ENCODE results near the gene AEBP1. TPM values are rescaled to one million over a fixed set of nuclear protein-coding genes. Genes with fewer than 3 reads are reported as not detected.

The AEBP1 gene
- total and polyA plus RNA-seq, 8 donors: 14.6 to 179 (median 41.2) TPM

DNA sequence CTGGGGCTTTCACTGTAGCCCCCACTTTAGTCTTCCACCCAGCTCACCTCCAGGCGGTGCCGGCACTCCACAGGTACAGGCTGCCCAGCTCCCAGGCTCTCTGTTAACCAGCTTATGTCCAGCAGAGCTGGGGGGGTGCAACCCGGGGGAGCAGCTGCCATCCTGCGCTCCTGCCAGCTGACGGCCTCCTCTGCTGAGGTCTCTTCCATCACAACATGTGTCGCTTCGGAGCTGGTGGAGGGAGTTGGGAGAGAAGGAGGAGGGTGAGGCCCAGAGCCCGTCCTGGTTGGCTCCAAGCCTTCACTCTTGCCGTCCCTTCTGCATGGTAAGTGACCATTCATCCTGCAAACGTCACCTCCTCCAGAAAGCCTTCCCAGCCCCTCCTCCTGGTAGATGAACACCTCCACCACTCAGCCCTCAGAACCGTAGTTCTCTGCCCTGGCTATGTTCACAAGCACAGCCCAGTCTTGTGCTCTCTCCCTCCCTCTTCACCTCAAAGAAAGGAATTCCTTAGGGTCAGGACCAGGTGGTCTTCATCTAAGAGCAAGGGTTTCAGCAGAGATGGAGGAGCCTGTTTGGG, 23.4 kb upstream of the AEBP1 start:
- 64 to 76% (median 72%) methylated on average over 11 of the region's 11 CpGs for WGBS, 5 donors
- no peak for DNase-seq
- H3K4me3 ChIP-seq: peak overlapping the region in 2 of 4 donors; percentile 70 to 71
- peaks cover 45 to 50% (median 50%) of the 10 kb centered on the region in 4 donors for H3K36me3 ChIP-seq
- intact Hi-C loops (cut with DNase I; ENCODE audit: low total_unique reads): no loop called here
- no peak for TF ChIP-seq POLR2AphosphoS5 (IDR thresholded peaks at IDR 0.05)
- H3K27me3 ChIP-seq: no peaks in the 10 kb centered on the region
- H3K9me3 ChIP-seq: no peaks in the 10 kb centered on the region
- H3K27ac ChIP-seq: peak overlapping the region in 4 of 5 donors; percentile 89 to 97 (median 94)
- H3K4me1 ChIP-seq: peaks cover 7 to 64% (median 51%) of the 10 kb centered on the region in 4 donors

DNA sequence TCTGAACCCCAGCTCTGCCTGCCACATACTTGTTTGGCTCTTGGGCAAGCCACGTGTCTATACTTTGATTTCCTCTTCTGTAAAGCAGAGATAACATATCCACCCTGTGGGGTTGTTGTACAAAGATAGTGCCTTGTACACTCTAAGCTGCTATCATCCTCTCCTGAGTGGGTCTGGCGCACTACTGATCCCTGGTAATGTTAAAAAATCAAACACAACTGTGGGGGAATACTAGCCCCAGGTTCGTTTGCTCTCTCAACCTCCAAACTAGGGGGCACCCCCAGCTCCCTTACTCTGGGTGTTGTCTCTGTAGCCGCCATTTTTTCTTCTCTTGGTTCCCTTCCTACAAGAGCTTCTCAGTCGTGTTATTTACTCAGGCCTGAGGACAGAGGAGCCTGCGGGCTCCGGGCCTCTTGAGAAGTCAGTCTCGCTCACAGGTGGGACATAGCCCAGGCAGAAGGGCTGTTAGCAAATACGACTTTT, 22.8 kb upstream of the AEBP1 start:
- Histone ChIP-seq H3K9me3 (no peaks in the 10 kb centered on the region), H3K36me3 (peaks cover 39 to 45% (median 44%) of the 10 kb centered on the region in 4 donors), H3K27me3 (no peaks in the 10 kb centered on the region), H3K4me3 (peak overlapping the region; percentile 63 to 76 (median 70)), H3K27ac (peak overlapping the region; percentile 69 to 97 (median 94)), H3K4me1 (peaks cover 7 to 59% (median 47%) of the 10 kb centered on the region in 4 donors)
- intact Hi-C loops (cut with DNase I; ENCODE audit: low total_unique reads): no loop called here
- TF ChIP-seq EP300 (IDR thresholded peaks at IDR 0.05): no peak
- TF ChIP-seq, protein P1, sequence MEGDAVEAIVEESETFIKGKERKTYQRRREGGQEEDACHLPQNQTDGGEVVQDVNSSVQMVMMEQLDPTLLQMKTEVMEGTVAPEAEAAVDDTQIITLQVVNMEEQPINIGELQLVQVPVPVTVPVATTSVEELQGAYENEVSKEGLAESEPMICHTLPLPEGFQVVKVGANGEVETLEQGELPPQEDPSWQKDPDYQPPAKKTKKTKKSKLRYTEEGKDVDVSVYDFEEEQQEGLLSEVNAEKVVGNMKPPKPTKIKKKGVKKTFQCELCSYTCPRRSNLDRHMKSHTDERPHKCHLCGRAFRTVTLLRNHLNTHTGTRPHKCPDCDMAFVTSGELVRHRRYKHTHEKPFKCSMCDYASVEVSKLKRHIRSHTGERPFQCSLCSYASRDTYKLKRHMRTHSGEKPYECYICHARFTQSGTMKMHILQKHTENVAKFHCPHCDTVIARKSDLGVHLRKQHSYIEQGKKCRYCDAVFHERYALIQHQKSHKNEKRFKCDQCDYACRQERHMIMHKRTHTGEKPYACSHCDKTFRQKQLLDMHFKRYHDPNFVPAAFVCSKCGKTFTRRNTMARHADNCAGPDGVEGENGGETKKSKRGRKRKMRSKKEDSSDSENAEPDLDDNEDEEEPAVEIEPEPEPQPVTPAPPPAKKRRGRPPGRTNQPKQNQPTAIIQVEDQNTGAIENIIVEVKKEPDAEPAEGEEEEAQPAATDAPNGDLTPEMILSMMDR (IDR thresholded peaks at IDR 0.05): no peak
- no peak for TF ChIP-seq POLR2AphosphoS5 (IDR thresholded peaks at IDR 0.05)
- no peak for TF ChIP-seq POLR2A (IDR thresholded peaks at IDR 0.05)
- 16 to 40% (median 28%) methylated on average over 9 of the region's 9 CpGs for WGBS, 5 donors
- DNase-seq: no peak

DNA sequence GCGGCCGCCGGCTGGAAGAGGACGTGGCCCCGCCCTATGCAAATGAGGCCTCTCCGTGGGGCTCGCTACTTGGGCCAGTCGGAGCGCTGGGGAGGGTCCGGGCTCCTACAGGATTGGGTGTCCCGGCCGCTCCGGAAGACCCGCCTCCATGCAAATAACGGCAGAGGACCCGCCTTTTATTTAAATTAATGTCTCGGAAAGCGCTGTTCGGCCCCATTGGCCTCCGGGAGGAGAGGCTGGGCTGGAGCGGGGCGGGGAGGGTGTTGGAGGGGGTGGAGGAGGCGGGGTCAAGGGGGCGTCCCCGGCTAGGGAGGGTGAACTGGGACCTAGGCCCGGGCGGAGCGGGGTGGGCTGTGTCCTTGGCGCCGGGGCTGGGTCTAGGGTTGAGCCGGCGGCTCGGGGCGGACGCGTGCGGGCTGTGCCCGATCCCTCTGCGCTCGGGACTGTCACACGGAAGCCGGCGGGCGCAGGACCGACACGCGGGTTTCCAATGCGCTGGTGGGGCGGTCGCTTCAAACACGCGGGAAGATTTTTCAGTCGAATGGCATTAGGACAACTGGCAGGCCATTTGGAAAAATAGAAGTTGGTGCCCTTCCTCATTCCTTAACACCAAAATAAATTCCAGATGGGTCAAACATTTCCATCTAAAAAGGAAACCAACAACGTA, 21.5 kb upstream of the AEBP1 start:
- DNase-seq: peak; percentile 99
- Histone ChIP-seq H3K4me1 (peaks cover 7 to 53% (median 37%) of the 10 kb centered on the region in 4 donors), H3K27ac (peak overlapping the region; percentile 89 to 97 (median 94)), H3K27me3 (no peaks in the 10 kb centered on the region), H3K9me3 (no peaks in the 10 kb centered on the region), H3K4me3 (peak overlapping the region; percentile 63 to 76 (median 70)), H3K36me3 (peaks cover 29 to 31% (median 31%) of the 10 kb centered on the region in 4 donors)
- 0% methylated on average over 21 to 54 of the region's 54 CpGs for WGBS, 5 donors
- intact Hi-C loops (cut with DNase I; ENCODE audit: low total_unique reads): no loop called here
- TF ChIP-seq POLR2A (IDR thresholded peaks at IDR 0.05) (no peak), POLR2AphosphoS5 (IDR thresholded peaks at IDR 0.05) (peak in 2 of 3 donors; percentile 75 to 78), EP300 (IDR thresholded peaks at IDR 0.05) (no peak)
- TF ChIP-seq, protein P1 (IDR thresholded peaks at IDR 0.05): no peak

DNA sequence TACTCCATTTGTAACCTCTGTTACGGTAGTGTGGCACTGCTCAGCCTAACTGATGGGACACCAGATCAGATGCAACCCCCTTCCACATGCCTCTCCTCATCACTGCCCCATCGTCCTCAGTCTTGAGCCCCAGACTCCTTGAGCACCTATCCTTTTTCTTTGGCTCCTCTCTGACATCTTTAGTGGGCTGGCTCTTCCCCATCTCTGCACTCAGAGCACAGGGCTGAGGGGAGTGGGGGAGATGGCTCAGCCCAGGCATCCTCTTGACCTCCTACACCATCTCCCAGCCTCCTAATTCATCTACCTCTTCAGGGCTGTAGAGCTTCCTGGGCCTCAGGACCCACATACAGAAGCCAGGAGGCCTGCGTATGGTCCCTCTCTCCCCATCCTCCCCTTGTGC, 20.3 kb upstream of the AEBP1 start:
- 85 to 96% (median 92%) methylated on average over 3 of the region's 3 CpGs for WGBS, 5 donors
- Histone ChIP-seq H3K9me3 (no peaks in the 10 kb centered on the region), H3K36me3 (peaks cover 18 to 20% (median 19%) of the 10 kb centered on the region in 4 donors), H3K27ac (peak overlapping the region in 3 of 5 donors; percentile 38 to 95 (median 94)), H3K4me1 (peaks cover 7 to 53% (median 39%) of the 10 kb centered on the region in 4 donors), H3K4me3 (no peak overlapping the region), H3K27me3 (no peaks in the 10 kb centered on the region)
- no peak for DNase-seq
- intact Hi-C loops (cut with DNase I; ENCODE audit: low total_unique reads): no loop called here
- TF ChIP-seq, protein P1 (IDR thresholded peaks at IDR 0.05): no peak
- TF ChIP-seq POLR2AphosphoS5 (IDR thresholded peaks at IDR 0.05): no peak
- TF ChIP-seq EP300 (IDR thresholded peaks at IDR 0.05): no peak
